Stimulated activated CD4-positive, alpha-beta T cell treated with anti-CD3 and anti-CD28 coated beads, Interleukin-4, amount 100 ng/mL, for 1 hour (primary cell): ENCODE measurements around the gene UACA.

Experiments used
- DNase-seq: peaks from one replicate; pipeline ENCODE4 v3.0.0-alpha.2; 2020

The UACA gene

DNA sequence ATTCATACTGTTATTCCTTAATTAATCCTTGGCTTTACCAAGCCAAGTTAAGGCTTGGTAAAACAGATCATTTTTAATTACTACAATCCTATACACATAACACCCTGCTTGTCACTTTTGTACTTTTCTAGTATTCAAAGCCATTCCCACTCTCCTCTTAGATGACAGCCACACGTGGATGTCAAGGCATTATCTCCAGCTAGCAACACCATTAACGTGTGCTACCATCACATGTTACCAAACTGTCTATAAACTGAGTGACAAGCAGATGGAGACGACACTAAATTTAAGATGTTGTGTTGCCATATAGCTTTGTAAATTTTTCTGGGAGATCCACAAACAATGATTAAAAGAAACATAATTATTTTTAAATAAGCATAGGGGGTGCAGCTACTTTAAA lies 103.7 kb downstream of the UACA start:
- no peak for DNase-seq

DNA sequence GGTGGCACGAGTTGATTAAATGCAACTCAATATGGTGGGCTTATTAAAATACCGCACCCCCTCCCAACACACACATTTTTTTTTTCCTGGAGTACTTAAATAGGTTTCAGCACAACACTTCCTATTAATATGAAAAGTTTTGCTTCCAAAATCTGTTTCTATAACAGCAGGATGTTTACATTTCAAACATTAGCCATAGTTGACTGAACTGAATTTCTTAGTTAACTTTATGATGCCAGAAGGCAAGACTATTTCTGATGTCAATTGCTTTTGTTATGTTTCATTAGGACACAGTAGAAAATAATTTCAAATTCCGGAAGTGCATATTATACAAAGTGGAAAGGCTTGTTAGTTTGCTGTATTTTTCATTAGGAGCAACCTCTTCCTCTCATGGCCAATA lies 104.7 kb downstream of the UACA start:
- DNase-seq = no peak

DNA sequence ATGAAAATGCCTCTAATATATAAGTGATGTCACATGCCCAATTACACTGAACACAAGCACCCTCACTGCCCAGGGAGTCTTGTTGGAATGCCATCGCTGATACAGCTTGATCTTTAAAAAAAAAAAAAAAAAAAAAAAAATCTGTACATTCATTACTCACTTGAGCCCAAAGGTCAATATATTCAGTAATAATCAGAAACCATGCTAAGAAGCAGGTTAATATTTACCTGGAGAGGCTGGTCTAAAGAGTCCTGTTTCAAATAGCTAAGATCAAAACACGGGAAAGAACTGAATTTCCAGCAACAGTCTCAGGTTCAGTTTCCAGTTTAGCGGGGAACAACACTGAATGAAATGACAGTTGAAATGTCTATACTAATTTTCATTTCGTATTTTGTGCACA lies 109.9 kb downstream of the UACA start:
- no peak for DNase-seq

DNA sequence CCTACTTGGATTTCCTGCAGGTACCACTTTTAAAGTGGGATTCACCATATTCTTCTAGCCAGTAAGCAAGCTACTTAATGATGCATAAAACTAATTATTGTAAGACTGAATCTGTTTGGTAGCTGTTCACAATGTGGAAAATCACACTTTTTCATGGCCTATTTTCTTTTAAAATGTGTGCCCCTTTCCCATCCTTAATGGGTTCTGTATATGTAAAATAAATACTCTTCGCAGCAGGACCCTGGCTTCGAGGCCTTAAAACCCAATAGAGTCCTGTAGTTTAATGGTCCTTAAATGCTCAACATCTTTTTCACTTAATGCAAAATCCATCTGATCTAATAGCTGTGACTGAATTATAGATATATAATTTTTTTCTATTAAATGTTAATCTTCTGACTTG lies 111.0 kb downstream of the UACA start:
- DNase-seq = no peak

DNA sequence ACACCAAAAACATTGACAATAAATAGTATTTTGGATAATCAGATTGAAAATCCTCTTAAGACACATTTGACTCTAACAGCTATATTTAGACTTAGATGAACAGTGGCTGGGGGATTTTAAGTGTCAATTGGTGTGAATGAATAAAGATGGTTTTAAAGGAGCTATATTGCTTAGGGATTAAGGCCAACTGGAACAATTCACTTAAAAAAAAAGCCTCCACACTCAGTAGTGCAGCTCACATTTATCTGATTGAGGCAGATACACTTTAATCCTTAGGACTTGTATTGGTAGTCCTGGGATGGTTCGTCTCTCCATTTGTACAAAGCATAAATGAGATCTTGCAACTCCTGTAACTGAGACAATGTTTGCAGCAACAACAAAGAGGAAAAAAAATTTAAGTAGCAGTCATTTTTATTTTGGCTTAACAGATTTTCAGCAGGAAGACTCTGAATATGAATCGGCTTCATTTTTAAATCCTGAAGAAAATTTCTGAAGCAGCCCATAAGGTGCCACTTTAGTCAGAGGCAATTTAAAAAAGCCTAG lies 112.0 kb downstream of the UACA start:
- DNase-seq = no peak

DNA sequence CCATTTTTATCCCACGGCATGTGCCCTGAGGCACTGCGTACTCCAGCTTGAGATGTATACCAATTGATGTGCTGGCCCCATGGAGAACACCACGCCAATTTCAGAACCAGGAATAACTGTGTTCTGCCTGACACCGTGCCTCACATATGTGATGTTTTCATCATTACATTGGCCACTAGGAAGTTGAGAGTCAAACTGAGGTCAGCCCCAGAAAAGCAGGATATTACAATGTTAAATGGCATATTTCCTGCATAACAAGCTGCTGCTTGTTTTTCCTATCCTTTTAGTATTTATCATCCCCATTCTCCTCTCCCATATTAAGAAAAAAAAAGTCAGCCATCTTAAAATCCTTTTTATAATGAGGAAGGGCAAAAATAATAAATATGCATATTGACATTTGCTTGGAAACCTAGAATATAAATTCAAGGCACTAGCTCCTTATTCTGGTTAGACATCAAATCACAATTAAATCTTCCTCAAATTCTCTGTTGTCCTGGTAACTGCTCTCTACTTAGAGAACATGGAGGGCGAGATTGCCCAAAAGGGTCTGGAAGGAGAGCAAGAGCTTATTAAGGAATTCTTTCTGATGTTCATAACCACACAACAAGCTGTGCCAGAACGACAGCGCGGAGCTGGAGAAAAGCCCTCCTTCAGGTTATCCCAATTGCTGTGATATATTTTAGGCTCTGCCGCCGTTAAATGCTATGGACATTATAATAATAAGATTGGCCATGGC lies 112.6 kb downstream of the UACA start:
- no peak for DNase-seq

DNA sequence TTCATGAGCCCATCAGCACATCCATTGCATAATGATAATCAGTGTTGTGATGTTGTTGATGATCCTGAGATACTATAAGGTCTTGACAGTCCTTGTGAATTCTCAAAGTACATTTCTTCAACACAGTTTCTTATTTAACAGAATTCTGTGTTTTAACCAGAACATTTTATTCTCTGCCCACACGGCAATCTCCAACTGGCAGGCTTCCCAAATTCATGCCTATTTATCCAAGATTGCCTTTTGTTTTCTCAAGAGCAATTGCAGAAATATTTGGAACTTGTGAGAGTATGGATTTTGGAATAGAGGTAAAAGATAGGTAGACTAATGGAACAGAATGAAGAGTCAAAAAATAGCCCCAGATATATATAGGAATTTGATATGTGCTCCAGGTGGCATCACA lies 116.0 kb downstream of the UACA start:
- no peak for DNase-seq

DNA sequence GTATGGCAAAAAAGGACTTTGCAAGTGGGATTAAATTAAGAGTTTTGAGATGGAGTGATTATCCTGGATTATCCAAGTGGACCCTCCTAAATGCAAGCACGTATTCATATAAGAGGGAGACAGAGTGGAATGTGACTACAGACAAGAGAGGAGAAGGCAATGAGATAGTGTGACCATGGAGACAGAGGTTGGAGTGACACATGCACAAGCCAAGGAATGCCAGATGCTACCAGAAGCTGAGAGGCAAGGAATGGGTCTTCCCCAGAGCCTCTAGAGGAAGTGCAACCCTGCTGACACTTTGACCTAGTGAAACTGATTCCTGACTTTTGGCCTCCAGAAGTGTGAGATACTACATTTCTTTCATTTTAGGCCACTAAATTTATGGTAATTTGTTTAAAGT lies 117.2 kb downstream of the UACA start:
- no peak for DNase-seq

DNA sequence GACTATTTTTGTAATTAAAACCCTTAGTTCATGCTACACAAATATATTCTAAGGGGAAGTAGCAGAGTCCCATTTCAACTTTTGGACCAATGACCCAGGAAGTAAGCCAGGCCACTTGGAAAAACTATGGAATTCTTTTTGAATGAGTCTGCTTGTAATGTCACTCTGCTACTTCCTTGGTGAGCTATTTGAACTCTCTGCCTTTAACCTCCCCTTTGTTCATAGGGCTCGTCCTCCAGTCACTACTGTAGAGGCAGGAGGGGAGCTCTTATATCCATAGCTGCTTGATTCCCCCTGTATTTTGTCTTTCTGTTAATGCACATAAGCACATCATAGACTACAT lies 119.6 kb downstream of the UACA start:
- no peak for DNase-seq

DNA sequence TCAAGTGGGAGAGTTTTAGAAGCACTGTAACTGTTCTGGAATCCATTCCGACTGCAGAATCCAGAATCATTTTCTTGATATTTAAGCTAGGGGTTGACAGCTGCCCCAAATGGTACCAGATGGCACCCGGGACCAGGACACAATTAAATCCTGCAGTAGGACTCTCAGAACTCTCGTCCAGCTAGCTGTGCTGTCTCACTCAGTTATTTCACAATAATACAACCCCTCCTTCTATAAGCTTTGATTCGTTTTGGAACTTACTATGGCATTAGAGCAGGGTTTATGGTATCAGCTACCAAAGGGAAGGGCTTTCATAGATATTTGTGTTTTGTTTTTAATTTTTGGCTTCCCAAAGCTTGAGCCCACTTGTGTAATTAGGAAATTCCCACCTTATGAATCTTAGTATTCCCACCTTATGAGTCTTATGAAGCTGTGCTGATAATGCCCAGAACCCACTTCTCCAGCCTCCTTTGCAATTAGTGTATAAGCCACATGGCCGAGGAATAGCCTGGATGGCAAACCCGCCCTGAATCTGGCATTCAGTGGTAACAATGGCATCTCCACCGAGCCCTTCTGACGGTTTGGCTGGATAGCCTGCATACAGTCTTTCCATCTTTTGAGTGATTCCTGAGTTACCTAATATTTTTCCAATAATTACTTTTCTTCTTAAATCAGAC lies 120.1 kb downstream of the UACA start:
- DNase-seq = no peak

DNA sequence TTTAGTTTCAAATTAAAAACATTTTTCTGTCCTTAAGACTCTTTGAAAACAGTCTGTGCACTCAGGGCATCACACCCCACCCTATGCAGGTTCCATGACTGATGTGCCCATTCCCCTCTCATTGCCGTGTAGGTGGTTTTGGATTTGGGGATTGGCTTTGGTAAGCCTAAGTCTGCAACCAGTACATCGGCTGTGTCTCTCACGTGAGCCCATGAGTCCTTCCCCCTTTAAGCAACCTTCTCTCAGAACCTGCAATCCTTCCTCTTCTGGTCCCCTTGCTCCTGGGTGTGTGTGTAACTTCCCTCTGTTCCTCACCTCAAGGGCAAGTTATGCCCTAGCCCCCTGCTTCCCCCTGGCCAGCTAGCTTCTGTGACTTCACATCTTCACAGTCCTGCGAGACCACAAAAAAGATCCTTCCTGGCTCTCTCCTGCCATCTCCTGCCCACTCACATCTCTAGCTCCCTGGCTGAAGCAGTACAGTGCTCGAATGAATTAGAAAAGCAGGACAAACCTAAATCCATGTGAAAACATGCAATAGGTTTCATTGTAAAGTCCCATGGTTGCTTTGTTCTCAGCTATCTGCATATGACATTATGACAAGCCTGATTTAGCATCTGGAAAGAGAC lies 126.7 kb downstream of the UACA start:
- DNase-seq = no peak

DNA sequence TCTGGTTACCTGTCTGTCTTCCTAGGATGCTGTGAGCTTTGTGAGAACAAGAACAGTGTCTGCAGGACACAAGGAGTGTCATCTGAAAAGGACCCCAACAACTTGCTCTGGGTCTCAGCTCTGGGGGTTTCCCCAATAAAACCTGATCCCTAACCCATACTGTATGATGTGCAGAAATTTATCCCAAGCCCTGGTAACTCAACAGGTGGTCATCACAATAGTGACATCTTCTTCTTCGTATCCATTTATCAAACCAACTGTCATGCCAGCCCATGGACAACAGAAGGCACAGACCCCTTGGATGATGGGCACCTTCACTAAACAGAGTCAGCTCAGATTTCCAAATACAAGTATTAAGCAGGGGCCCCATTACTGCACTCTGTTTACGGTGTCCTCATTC lies 127.5 kb downstream of the UACA start:
- DNase-seq = no peak

DNA sequence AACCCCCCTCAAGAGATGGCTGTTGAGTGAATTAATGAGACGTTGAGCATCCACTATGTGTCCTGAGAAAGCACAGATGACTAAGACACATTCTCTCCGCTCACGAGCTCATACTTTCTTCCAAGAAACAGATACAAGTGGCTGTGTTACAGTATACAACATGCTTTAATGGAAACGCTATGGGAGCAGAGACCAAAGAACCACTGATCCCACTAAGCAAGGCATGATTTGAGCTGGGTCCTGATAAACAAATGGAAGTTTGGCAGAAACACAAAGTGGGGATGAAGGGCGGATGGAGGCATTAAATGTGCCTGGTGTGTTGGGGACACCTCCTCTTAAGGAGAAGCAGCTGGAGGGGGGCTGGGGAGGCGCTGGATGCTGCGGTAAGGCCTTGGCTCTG lies 129.4 kb downstream of the UACA start:
- no peak for DNase-seq

DNA sequence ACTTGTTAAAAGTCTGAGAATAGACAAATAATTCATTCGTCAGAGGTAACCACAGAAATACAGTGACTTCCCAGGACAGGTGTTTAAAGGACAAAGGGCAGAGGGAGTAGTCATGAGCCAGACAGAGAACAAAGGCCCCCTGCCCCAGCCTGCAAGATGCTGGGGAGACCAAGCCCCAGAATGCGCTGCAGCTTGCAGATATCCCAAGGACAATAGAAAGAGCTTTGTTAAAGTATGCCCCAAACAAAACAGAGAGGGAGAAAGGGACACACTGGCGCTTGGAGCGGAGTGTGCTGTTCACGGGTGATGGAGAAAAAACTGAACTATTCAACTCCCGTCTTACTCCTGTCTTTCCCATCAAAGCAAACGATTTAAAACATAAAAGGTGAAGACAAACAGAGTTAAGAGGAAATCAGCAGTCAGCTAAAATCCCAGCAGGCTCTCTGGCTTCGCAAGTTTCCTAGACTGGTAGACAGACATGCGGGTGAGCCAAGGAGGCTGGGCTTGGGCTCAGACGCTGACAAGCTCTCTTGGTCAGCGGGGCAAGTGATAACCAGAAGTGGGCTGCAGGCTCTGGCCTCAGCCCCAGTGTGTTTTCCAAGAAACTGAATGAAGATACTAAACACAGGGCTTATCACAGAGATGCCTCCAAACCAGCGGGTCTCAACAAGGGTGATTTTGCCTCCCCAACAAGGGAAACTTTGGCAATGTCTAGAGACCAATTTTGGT lies 130.1 kb downstream of the UACA start:
- no peak for DNase-seq

DNA sequence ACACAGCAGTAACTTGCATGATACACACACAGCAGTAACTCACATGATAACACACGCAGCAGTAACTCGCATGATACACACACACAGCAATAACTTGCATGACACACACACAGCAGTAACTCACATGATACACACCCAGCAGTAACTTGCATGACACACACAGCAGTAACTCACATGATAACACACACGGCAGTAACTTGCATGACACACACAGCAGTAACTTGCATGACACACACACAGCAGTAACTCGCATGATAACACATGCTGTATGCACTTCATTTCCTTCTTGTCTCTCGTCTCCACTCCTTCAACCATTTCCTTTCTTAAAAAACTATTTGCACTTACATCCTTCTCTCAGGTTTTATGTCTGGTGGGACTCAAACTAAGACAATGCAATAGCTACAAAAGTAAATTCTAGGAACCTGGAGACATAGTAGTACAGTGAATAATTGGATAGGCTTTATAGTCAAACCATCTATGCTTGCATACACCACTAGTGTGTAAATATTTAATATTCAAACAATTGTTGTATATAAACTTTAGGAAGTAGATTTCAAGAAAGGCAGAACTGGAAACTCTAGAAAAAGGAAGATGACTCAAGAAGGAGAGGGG lies 130.8 kb downstream of the UACA start:
- DNase-seq = no peak

DNA sequence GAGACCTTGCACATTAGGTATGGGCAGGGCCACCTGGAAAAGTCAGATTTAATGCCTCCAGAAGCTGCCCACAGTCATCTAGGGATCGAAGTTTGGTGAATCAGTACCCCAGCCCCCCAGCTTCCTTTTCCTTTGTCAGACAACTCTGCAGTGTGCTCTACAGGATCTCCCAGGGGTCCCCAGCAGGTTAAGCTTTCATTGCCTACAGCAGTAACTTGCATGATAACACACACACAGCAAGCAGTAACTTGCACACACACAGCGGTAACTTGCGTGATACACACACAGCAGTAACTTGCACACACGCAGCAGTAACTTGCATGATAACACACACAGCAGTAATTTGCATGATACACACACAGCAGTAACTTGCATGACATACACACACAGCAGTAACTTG lies 131.3 kb downstream of the UACA start:
- no peak for DNase-seq

DNA sequence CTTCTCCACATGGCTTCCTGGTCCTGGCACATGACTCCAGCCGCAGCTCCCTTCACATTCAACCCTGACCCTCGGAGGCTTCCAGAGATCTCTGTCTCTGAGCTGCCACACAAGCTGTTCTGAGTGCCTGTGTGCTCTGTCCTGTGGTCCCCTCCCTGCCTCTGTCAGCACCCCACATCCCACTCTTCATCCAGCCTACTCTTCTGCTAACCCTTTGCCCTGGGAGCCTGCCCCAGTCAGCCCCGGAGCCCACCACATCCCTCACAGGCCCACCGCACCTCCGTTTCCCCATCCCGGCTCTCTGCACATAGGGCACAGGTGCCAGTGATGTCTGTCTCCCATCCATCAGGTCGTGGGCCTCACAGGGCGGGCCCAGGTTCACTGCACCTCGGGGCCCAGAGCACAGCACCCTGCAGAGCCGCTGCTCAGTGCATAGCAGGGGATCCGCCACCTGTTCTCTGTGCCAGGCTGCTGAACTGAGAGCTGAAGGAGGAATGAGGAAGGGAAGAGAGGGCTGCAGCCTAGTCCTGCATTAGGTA lies 133.6 kb downstream of the UACA start:
- DNase-seq = no peak

DNA sequence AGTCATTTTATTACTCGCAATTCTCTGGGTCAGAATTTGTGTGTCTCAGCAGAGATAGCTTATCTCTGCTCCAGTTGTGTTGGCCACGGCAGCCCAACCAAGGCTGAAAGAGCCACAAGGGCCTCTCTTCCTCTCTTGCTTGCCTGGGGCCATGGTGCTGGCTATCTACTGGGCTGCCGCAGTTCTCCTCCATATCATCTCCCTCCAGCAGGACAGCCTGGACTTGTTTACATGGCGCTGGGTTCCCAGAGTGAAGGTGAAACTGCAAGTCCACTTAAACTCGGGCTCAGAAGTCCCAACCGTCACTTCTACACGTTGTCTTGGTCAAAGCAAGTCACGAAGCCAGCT lies 134.8 kb downstream of the UACA start:
- no peak for DNase-seq

DNA sequence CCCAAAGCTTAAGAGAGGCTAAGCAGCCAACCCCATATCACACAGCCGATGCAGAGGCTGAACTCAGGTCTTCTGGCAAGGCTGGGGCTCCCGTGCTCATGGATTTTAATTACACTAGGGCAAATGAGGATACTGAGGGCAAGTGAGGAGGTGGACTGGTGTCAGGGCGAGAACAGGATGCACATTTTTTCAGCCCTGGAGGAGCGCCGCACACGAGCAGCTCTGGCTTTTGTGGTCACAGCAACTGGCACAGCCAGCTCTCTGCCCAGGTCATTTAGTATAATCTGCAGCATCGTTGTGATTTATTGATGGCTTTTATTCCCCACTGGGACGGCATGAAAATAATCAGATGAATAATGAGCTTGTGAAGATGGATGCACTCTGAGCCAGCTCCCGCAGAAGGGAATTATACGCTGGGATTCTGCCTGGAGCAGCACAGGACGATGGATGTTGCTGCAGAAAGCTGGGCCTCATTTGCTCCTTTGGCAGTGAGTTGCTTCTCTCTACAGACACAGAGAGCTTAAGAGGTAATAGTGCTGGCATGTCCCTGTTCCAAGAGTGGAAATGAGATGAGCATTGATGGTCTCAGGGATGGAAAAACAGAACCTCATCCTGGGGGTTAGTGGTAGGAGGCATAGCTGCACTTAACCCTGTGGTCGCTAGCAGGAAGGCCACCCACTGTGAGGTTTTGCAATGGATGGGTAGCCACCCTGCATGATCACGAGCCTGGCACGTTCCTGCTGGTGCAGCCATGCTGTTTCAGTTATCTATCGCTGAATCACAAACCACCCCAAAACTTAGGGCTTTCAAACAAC lies 135.4 kb downstream of the UACA start:
- DNase-seq = no peak

DNA sequence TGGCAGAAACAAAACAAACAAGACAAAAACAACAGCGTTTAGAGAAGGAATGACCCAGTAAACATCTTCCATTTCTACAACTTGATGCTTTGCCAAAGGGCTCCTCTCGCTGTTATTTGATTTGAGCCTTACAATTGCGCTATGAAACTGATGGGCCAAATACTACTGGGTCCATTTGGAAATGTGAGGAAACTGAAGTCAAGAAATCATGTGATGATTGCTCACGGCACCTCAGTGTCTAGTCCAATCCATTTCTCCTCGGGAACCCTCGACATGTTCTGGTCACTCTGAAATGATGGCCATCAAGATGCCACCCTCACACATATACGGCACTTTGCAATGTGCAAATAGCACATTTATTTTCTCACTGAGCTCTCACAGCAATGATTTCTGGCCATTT lies 136.0 kb downstream of the UACA start:
- DNase-seq = no peak

DNA sequence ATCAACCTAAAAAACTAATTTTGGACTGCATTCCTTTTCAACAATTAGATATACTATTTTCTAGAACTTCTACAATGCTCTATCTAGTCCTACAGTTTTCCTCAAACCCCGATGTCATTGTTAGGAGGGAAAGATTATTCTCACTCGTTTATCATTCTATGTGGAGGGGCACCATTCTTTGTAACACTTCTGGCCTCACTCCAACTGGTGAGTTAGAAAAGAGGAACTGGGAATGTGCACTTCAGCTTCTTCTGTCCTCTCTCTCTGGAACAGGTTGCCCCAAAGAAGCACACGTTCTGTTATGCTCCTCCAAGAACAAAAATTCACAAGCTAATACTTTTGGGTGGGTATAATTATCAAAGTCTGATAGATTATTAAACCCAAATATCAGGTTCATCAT lies 137.9 kb downstream of the UACA start:
- DNase-seq = no peak

DNA sequence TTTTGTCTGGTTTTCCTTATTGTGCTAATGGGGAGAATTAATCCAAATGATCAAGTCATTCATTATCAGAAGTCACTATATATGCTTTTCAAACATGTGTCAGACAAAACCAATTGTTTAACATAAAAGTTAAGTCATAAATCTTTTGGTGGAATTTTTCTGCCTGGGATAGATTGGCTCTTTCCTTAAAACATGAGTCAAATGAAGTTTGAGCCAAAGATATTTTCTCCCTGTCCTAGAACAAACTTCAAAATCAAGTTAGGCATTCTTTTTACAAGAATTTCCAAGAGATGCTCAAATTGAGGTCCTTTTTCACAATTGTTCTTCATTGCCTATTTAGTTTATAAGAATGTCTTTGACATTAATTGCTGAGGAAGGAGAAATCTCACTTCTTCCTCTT lies 138.3 kb downstream of the UACA start:
- no peak for DNase-seq
